ENCODE results near the gene BRD8.

- TF ChIP-seq POLR2AphosphoS5 (IDR thresholded peaks at IDR 0.05; ENCODE audit: borderline replicate concordance, low read depth, low read length) = no peak
- no peak for TF ChIP-seq EZH2 (IDR thresholded peaks at IDR 0.05)
- TF ChIP-seq FOXP2 (optimal IDR thresholded peaks at IDR 0.05; ENCODE audit: control extremely low read depth, extremely low read length, insufficient read depth) = no peak
Observed at GRCh38 chr5:138128334-138128733, 50.1 kb downstream of the BRD8 start.
